Lower leg skin (tissue), 4 donors: Measurements from ENCODE around the gene CBLN1. TPM values are rescaled to one million over a fixed set of nuclear protein-coding genes. Genes with fewer than 3 reads are reported as not detected.
A peak's percentile ranks its signal among the peaks of the same experiment; 100 is the strongest.
"Not testable (repeated sequence)": the region's sequence is repeated elsewhere in the genome, so short reads cannot be mapped to it uniquely, and the experiment has no call there.

Source experiments
- DNase-seq, 2 donors: peaks; one replicate each; pipeline ENCODE4 v3.0.0-alpha.2; 2019; ENCODE audit warnings: low spot score in 2 of 2
- H3K4me3 ChIP-seq: fragments of 200-600 bp; sonication (generic); 2 replicates; pipeline ENCODE4 v1.5.1; 2017; ENCODE audit warnings: mild to moderate bottlenecking, low read depth; ENCODE audit not compliant: poor library complexity, severe bottlenecking
- POLR2A ChIP-seq, 2 donors: fragments of 450-650 bp; IDR thresholded peaks; one replicate each; pipeline ENCODE4 v1.6.1; 2016 to 2017; ENCODE audit warnings: antibody characterized with exemption in 2 of 2, mild to moderate bottlenecking in 1 of 2, moderate library complexity in 1 of 2
- WGBS, 2 donors: methylation state at CpG; one replicate each; pipeline ENCODE4 v1.1.5; 2018; 5-methylcytosine and 5-hydroxymethylcytosine counted together
- intact Hi-C: fragments of 100-400 bp; cut with DNase I; formaldehyde crosslinking; loops from one replicate; pipeline ENCODE4 v1.15.0; 2023; ENCODE audit warnings: low total_unique reads
- total RNA-seq, 4 donors: library from RNA; depleted of rRNA; stranded (reverse); fragments of >200 nt; gene quantifications; one replicate each; pipeline ENCODE4 v1.1.0, GENCODE V29; 2016
- TF ChIP-seq, protein P1 (sequence below), 3 donors: fragments of 450-650 bp; IDR thresholded peaks; one replicate each; pipeline ENCODE4 v1.5.1; 2016; ENCODE audit warnings: antibody characterized with exemption in 3 of 3, mild to moderate bottlenecking in 3 of 3, moderate library complexity in 2 of 3

CBLN1 gene
- total RNA-seq, 4 donors from 2014 or later: 0.27 to 1.2 (median 0.53) TPM

DNA sequence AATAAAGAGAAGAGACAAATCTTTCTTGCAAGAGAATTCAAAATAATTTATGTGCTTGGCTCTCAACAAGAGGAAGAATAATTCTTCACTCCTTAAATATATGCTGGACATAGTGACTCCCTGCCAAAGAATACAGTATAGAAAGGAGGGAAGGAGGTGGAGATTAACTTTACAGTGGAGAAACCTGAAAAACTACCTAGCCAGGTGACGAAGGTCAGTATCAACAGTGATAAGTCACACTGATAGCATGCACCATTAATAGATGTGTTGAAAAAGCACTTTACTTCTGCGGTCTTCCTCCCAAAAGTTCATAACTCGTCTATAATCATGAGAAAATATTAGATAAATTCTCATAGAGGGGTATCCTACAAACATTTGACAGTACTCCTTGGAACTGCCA lies 21.4 kb downstream of the CBLN1 start:
- intact Hi-C loops: no loop called here
- no peak for DNase-seq
- 44 to 55% methylated on average over 3 of the region's 3 CpGs for WGBS, 2 donors
- TF ChIP-seq POLR2A (IDR thresholded peaks at IDR 0.05): no peak
- TF ChIP-seq, protein P1, sequence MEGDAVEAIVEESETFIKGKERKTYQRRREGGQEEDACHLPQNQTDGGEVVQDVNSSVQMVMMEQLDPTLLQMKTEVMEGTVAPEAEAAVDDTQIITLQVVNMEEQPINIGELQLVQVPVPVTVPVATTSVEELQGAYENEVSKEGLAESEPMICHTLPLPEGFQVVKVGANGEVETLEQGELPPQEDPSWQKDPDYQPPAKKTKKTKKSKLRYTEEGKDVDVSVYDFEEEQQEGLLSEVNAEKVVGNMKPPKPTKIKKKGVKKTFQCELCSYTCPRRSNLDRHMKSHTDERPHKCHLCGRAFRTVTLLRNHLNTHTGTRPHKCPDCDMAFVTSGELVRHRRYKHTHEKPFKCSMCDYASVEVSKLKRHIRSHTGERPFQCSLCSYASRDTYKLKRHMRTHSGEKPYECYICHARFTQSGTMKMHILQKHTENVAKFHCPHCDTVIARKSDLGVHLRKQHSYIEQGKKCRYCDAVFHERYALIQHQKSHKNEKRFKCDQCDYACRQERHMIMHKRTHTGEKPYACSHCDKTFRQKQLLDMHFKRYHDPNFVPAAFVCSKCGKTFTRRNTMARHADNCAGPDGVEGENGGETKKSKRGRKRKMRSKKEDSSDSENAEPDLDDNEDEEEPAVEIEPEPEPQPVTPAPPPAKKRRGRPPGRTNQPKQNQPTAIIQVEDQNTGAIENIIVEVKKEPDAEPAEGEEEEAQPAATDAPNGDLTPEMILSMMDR (IDR thresholded peaks at IDR 0.05): no peak
- no peak overlapping the region for H3K4me3 ChIP-seq

DNA sequence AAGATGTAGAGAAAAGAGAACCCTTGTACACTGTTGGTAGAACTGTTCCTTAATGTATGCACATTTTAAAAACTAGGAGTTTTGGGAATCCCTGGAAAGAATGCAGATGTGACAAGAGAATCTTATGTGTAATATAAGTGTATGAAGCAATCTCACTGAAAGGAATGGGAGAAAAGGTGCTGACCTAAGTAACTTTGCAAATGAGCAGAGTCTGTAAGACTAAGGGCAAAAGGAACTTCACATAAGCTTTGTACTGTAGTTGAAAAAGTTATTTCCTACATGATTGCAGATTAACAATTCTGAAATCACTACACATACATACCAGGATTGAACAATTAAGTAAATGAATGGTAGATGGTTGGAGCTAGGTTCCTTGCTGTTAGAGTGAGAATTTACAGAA lies 22.3 kb downstream of the CBLN1 start:
- H3K4me3 ChIP-seq: no peak overlapping the region
- intact Hi-C loops: no loop called here
- TF ChIP-seq POLR2A (IDR thresholded peaks at IDR 0.05): no peak
- TF ChIP-seq, protein P1 (IDR thresholded peaks at IDR 0.05): no peak
- DNase-seq: no peak

DNA sequence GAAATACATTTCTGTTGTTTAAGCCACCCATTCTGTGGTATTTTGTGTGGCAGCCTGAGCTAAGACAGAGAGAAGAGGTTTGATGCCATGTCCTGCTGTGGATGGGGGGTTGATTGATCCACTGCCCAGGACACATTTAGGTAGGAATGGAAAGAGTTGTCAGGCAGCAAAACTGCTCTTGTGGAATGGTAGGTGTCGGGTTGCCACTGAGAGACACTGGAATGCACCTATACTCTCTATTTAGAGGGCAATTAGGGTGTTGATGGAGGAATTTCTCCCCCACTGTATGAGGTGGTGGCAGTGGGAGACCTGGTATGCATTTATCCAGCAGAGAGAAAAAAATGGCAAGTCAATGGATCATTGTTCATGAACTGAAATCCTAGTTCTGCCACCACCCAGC lies 30.9 kb downstream of the CBLN1 start:
- DNase-seq: no peak
- intact Hi-C loops: no loop called here
- TF ChIP-seq, protein P1 (IDR thresholded peaks at IDR 0.05): no peak
- no peak for TF ChIP-seq POLR2A (IDR thresholded peaks at IDR 0.05)
- WGBS, 2 donors: 48 to 75% methylated on average over 1 of the region's 1 CpG
- H3K4me3 ChIP-seq: no peak overlapping the region

DNA sequence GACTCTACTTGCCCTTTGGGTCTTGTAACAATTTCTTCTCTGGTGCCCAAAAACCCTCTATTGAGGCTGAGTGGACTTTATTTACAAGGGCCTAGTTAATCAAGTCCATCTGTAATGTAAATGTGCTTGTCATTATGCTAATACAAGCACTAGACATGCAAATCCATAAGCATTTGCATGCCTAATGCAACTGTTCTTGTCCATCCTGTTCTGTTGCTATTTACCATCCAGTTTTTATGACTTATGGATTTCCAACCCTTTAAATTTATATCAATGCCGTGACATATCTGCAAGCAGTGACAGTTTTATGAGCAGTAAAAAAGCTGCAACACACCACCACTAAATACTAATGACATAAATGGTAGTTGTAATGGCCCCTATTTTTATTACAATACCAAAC lies 33.4 kb downstream of the CBLN1 start:
- DNase-seq: no peak
- 34 to 36% methylated on average over 1 of the region's 1 CpG for WGBS, 2 donors
- no peak overlapping the region for H3K4me3 ChIP-seq
- TF ChIP-seq, protein P1 (IDR thresholded peaks at IDR 0.05): no peak
- no peak for TF ChIP-seq POLR2A (IDR thresholded peaks at IDR 0.05)
- intact Hi-C loops: no loop called here

DNA sequence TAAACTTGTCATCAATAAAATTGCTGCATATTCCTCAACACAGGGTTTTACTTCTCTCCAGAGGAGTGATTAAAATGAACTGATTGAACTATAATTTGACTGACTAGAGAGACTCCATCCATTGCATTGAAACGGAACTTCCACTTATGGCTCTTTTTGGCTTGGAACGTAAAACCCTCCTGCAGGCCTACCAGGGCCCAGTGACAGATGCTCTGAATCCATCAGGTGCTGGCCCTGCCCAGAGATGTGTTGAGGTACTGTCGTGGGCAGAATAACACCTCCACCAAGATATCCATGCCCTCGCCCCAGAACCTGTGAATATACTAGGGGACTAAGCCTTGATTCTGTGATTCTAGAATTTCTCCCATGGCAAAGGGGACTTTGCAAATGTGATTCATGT lies 45.4 kb downstream of the CBLN1 start:
- no peak for DNase-seq
- no peak overlapping the region for H3K4me3 ChIP-seq
- TF ChIP-seq, protein P1 (IDR thresholded peaks at IDR 0.05): no peak
- no peak for TF ChIP-seq POLR2A (IDR thresholded peaks at IDR 0.05)
- WGBS, 2 donors: 68 to 70% methylated on average over 4 of the region's 4 CpGs
- intact Hi-C loops: no loop called here

DNA sequence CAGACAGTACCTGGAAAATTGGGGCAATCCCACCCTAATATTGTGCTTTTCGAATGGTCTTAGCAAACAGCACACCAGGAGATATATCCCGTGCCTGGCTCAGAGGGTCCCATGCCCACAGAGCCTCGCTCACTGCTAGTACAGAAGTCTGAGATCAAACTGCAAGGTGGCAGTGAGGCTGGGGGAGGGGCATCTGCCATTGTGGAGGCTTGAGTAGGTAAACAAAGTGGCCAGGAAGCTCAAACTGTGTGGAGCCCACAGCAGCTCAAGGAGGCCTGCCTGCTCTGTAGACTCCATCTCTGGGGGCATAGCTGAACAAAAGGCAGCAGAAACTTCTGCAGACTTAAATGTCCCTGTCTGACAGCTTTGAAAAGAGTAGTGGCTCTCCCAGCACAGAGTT lies 53.3 kb downstream of the CBLN1 start:
- DNase-seq: peak in 1 of 2 donors; percentile 57
- H3K4me3 ChIP-seq, intact Hi-C loops: not testable (repeated sequence)
- 77 to 91% methylated on average over 3 of the region's 3 CpGs for whole genome bisulfite sequencing, 2 donors

Other genes starting within 250 kb of the CBLN1 start
- not detected for gene C16orf78, start 92.0 kb upstream of the CBLN1 start, total RNA-seq